ENCODE measurements around the gene FBXW5.

FBXW5 gene

DNA sequence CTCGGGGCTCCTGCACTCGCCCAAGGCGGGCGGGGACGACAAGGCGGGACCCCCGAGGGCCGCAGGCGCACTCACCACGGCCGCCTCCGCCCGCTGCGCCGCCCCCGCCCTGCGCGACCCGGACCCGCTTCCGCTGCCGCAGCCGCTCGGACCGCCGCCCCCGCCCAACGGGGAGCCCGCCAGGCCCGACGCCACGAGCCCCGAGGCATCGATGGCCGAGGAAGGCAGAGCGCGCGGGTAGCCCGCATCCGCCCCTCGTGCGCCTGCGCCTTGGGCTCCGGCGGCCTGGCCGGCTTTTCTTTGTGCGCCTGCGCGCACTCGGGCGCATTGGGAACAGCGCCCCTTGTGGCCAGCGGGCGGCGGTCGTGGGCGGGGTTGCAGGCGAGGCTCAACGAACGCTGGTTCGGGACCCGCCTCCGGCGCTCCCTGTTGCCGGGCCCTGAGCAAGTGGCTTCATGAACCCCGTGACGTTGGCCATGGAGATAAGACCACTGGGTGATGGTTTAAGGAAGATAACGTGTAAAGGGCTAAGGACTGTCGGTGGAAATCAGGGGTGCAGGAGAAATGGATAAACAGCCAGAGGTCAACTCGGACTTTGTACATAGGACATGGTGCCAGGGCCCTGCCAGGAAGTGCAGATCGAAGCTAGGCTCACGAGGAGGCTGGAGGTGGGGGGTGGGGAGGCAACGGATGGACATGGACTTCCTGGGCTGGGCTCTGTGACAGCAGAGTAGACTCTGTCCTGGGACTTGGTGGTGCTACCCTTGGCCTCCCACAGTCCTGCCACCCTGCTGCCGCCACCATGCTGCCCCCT is at the start of gene FBXW5, which contains the start of gene C8G:
Gene FBXW5, minus strand, starts transcription at position 220 of the 814 bp plus-strand sequence. CDS start 655 bp downstream, outside the sequence.
Gene C8G, plus strand, starts transcription at position 725 of the 814 bp plus-strand sequence. Its CDS starts 78 bp downstream, at position 803.
- in situ Hi-C loops (cut with HindIII; ENCODE audit: low sequenced_read_pairs): no loop called here

DNA sequence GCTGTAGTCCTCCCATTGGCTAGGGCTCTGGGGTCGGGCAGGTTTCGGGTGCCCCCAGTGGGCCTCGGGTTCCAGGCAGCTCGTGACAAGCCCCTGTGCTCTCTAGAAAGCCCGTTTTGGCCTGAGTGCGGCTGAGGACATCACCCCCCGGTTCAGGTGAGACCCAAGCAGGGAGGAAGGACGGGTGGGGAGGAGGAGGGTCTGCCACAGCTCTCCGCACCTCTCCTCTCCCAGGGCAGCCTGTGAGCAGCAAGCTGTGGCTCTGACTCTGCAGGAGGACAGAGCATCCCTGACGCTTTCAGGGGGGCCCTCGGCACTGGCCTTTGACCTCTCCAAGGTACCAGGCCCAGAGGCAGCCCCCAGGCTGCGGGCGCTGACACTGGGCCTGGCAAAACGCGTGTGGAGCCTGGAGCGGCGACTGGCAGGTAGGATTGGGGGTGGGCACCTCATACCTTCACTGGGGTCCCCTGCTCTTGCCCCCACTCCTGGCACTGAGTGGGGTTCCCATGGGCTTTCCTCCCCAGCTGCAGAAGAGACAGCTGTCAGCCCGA is 48.4 kb upstream of the FBXW5 start:
- in situ Hi-C loops (cut with HindIII; ENCODE audit: low sequenced_read_pairs): no loop called here

- in situ Hi-C loops (cut with HindIII; ENCODE audit: low sequenced_read_pairs): no loop called here
Measured at GRCh38 chr9:136991993-136992818, 47.7 kb upstream of the FBXW5 start, which contains the start of gene PAXX. Gene PAXX (plus strand): TSS chr9:136992422. CDS start chr9:136992444, 22 bp downstream.

- in situ Hi-C loops (cut with HindIII; ENCODE audit: low sequenced_read_pairs): no loop called here
Measured at GRCh38 chr9:136990242-136990911, 45.8 kb upstream of the FBXW5 start.

GRCh38 chr9:136988872-136989271 is 44.3 kb upstream of the FBXW5 start:
- in situ Hi-C loops (cut with HindIII; ENCODE audit: low sequenced_read_pairs): no loop called here

DNA sequence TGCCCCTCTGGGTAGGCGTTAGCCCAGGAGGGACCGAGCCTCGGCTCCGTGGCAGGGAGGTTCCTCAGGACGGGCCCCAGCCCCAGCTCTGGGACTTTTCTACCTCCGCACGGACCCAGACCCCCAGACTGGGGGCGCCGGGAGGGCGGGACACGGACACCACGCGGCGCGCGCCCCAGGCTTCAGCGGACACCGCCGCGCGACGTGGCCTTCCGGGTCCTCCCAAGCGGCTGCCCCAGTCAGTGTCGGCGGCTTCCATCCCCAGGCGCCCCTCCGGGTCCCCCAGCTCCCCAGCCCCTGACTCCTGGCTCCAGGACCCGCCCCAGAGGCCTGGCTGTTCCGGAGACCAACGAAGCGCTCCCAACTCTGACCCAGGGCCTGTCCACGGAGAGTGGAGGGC is 41.3 kb upstream of the FBXW5 start:
- in situ Hi-C loops (cut with HindIII; ENCODE audit: low sequenced_read_pairs): no loop called here

- in situ Hi-C loops (cut with HindIII; ENCODE audit: low sequenced_read_pairs): no loop called here
Measured at GRCh38 chr9:136985027-136985602, 40.6 kb upstream of the FBXW5 start.

DNA sequence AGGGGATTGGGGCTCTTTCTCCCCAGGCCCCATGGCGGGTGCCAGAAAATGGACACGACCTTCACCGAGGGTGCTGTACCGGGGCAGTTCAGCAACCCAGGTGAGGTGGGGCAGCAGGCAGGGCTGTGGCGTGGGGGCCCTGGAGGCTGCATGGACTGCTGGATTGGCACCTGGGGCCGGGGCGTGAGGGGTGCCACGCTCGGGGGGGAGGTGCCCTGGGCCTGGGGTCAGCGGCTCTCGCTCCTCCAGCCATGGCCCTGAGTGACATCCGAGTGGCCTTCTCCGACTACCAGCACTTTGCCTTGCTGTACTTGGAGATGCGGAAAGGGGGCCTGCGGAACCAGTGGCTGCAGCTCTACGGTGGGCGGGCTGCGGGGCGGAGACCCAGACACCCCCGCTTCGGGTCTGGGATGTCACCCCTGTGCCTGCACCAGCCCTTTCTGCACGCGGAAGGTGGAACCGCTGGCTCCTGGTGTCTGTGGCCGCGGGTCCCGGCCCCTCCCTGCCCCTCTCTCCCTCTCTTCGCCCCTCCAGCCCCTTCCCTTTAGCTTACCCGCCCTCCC is 40.0 kb upstream of the FBXW5 start:
- in situ Hi-C loops (cut with HindIII; ENCODE audit: low sequenced_read_pairs): no loop called here

GRCh38 chr9:136983656-136984314 is 39.2 kb upstream of the FBXW5 start:
- in situ Hi-C loops (cut with HindIII; ENCODE audit: low sequenced_read_pairs): no loop called here

GRCh38 chr9:136983167-136983566 is 38.6 kb upstream of the FBXW5 start:
- in situ Hi-C loops (cut with HindIII; ENCODE audit: low sequenced_read_pairs): no loop called here

DNA sequence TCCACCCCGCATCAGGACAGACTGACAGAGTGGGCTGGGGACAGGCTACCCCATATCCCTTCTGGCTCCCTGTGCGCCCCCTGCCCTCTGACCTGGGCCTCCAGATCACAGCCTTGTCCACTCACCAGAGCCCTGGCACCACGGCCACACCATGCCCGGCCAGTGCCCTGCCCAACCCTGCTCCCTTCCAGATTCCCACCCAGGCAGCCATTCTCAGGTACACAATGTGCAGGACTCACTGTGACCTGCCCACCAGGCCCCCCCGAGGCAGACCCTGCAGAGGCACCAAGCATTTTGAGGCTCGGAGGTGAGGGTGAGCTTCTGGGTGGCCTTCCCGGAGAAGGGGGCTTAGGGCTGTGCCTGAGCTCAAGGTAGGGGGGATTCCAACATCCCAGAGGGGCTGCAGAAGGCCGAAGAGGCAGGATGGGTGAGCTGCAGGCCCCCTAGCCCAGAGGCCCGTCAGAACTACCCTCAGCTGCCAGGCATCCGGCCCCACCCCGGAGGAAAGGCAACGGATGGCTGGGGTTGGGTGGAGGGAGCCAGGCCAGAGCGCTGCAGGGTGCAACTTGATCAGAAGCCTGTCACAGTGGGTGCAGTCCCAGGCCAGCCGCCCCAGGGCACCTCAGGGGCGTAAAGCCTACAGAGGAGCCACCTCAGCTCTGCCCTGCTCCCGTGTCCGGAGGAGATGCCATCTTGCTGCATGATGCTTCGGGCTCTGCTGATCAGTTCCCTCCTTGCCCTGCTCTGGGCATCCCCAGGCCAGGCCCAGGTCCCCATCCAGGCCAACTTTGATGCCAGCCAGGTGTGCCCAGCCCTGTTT is 37.9 kb upstream of the FBXW5 start, which contains the start of gene LCNL1:
Gene LCNL1, plus strand, starts transcription at position 762 of the 820 bp plus-strand sequence. CDS start 594 bp downstream, outside the sequence.
- in situ Hi-C loops (cut with HindIII; ENCODE audit: low sequenced_read_pairs): no loop called here

GRCh38 chr9:136981588-136982231 is 37.2 kb upstream of the FBXW5 start:
- in situ Hi-C loops (cut with HindIII; ENCODE audit: low sequenced_read_pairs): no loop called here

DNA sequence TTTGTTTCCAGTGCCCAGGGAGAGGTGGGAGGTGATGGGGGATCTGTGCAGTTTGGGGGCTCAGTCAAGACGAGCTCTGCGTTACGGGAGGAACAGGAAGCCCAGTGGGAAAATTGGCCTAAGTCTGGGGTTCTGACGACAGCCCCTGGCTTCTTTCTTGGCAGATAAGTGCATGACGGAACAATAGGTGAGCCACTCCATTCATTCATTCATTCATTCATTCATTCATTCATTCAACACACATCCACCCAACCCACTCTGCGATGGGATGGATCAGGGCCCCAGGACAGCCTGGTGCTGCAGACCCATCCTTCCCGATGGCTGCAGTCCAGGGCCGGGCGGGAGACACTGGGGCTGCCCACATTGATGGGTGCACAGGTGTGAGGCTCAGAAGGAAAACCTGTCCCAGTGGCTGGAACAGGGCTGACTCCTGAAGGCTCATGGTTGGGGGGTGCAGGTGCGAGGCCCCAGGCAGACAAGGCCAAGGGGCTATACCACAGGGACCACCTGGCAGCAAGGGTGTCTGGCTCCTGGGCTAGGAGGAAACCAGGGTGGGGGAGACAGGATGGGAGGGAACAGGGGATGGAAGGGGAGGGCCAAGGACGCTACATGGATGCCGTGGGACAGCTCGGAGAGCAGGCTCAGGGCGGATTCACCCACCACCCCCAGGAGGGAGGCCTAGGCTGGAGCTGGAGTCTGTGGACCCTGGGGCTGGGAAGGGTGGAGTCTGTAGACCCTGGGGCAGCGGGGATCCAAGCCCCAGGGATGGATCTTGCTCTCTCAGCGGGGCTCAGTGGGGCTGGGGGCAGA is 36.3 kb upstream of the FBXW5 start:
- in situ Hi-C loops (cut with HindIII; ENCODE audit: low sequenced_read_pairs): no loop called here

DNA sequence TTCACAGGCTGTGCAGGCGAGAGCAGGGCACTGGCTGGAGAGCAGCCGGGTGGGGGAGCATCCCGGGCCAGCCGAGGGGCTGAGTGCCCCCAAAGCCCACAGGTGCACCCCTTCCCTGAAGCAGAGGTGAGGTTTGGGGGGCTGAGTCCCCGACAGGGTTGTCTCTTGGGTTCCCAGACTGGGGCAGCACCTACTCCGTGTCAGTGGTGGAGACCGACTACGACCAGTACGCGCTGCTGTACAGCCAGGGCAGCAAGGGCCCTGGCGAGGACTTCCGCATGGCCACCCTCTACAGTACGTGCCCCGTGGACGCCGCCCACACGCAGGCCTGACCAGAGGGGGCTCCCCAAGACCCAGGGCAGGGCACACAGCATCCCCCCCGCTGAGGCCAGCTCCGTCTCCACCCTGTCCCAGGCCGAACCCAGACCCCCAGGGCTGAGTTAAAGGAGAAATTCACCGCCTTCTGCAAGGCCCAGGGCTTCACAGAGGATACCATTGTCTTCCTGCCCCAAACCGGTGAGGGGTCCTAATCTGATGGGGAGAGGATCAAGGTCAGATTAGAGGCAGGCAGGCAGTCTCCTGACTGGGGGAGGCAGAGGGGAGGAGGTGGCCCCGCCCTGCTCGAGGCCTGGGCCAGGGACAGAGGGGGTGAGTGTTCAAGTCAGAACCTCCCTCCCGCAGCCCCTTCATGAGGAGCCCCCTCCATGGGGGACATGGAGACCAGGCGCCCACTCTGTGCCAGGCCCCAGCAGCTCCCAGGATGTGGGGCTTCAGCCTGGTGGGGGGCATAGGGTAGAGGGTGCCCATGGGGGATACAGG is 35.4 kb upstream of the FBXW5 start:
- in situ Hi-C loops (cut with HindIII; ENCODE audit: low sequenced_read_pairs): no loop called here

DNA sequence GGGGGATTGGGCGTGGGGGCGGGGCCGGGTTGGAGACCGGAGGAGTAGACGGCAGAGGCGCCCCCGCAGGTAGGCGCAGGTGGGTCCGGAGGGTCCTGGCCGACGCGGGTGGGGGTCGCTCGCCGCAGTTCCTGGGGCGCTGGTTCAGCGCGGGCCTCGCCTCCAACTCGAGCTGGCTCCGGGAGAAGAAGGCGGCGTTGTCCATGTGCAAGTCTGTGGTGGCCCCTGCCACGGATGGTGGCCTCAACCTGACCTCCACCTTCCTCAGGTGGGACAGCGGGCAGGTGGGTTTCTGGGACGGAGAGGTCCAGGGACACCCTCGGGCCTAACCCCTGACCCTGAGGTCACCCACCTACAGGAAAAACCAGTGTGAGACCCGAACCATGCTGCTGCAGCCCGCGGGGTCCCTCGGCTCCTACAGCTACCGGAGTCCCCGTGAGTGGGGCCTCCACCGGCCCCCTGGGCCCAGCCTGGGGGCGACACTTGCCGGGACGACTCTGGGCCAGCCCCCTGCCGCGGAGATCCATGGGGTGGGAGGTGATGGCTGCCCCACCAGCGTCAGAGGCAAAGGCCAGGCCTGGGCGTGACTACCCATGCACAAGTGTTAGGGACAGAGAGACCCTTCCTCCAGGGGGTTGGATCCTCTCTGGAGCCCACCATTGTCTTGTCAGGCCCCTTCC is 34.5 kb upstream of the FBXW5 start:
- in situ Hi-C loops (cut with HindIII; ENCODE audit: low sequenced_read_pairs): no loop called here
